ENCODE results near the gene DMRT2.

The DMRT2 gene

DNA sequence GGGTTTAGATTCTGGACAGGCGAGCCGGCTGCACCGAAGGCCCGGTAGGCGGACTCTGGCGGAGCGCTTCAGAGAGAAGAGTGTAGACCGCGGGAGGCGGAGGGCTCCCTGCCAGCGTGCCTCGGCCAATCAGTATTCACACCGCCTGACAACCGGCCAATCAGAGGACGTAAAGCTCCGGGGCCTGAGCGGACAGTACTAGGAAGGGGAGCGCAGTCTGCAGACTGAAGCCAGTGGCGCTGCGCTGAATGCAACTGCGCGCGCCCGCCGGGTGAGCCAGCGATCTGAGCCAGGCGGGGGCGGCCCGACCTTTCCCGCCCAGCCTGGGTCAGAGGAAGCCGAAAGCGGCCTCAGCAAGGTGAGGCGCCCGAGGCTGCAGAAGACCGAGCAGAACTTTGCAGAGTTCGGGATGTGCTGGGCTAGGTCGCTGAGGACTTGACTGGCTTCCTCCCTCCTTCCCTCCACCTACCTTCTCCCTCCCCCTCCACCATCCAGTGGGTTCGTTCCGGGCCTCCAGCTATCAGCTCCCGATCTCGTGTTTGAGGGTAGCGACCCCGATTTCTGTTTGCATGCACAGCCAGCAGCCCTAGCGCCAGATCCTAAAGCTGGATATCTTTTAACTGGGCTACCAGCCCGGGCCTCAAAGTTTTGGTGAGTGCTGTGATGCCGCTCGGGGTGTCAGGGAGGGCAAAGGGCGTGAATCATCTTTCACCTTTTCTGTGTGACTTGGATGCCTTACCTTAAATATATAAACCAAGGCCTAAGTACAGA, at the start of gene DMRT2:
DMRT2 (plus strand) TSS at position 233 of the 771 bp plus-strand sequence. CDS start 1,257 bp downstream, outside the sequence.
- no peak for DNase-seq

DNA sequence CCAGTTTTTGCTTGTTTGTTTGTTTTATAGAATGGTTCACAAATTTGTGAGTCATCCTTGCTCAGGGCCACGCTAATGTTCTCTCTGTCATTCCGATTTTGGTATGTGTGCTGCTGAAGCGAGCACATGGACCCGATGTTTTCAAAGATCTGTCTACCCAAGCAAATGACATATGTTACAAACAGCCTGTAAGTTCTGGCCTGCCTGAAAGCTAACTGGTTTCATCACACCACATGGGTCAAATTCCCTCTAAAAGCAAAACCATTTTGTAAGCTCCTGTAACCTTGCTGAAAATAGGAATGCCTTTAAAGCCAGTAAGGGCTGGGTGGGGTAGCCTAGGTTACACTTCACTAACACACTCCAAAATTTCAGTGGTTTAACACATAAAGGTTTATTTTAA, 48.3 kb upstream of the DMRT2 start:
- DNase-seq, result no peak

DNA sequence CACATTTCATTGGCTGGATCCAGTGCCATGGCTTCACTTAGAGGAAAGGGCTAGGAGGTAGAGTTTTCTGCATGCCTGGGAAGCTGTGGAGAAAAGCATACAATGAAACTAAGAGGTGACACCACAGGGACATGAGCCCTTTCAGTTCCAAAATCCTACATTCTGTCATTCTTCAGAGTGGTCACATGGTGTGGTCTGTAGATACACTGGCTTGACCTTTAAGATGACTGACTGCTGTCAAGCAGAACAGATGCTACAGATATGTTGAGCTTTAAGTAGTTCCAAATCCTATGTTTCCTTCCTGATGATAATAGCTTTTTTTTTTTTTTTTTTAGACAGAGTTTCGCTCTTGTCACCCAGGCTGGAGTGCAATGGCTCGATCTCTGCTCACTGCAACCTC, 47.5 kb upstream of the DMRT2 start:
- DNase-seq, result no peak

DNA sequence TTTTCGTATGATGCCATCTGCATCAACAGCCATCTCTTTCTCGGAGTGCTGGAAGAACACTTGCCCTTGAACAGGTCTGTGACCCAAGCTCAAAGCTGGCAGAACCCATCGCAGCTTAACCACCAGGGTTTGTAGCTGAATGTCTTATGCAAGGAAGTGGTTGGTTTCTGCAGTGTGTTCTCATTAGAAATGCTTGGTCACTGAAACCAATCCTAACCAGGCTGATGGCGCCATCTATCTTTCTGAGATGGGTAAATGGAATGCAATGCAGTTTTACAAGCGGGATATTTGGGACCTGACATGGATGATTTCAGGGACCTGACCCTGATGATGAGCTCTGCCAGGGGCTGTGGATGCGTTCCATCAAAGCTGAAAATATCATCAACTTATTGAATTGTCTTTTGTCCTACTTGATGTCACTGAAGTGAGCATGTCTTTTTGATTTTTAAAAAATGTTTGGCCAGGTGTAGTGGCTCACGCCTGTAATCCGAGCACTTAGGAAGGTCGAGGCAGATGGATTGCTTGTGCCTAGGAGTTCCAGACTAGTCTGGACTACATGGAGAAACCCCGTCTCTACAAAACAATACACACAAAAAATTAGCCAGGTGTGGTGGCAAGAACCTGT, 45.0 kb upstream of the DMRT2 start:
- DNase-seq, result no peak

DNA sequence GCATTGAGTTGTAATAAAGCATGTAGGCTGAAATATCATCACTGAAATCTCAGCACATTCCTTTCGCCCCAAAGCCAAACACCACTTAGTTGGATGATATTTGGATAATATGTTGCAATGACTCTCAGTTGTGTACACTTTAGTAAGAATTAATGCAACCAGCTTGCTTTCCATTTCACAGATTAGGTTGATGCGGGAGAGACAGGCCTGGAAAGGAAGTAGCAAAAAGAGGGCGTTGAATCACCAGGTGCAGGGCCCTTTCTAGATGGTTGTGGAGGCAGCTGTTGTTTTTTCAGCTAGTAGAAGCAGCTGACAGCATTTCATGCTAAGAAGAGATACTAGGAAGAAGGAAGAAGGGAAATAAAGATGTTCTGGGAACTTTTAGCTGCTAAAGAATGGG, 42.8 kb upstream of the DMRT2 start:
- DNase-seq, result no peak

DNA sequence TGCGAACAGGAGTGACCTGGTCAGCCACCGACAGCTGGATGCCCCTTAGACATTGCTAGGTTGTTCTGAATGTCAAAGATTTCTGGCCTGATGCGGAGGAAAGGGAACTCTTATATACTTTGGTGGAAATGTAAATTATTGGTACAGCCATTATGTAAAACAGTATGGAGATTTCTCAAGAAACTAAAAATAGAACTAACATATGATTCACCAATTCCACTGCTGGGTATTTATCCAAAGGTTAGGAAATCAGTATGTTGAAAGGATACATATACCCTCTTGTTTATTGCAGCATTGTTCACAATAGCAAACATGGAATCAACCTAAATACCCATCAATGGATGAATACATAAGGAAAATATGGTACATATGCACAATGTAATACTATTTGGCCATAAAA, 41.9 kb upstream of the DMRT2 start:
- DNase-seq, result no peak

DNA sequence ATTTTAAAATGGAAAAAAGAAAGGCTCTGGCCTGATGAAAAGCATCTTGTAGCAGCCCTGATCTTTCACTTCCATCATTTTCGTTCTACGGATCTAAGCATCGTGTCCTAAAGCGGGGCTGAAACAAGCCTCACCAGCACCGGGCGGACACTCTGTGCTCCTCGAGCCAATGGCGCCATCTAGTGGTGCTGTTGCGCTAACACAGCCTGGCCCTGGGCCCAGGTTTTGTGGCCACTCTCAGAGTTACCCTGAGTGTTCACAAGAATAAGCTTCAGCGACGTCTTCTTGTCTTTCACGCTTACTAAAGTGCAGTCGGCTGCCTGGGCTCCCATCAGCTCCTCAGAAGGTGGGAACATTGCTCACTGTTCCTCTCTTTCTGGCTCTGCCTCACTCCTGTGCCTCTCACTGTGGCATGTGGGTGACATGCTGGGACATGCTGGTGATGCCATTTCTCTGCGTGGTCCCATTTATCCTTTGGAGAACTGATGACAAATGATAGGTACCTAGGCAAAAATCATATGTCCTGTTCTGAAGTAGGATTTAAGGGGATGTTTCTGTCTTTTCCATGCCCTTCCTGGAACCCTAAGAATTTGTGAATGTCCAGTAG, 41.0 kb upstream of the DMRT2 start:
- DNase-seq, result peak; percentile 73

DNA sequence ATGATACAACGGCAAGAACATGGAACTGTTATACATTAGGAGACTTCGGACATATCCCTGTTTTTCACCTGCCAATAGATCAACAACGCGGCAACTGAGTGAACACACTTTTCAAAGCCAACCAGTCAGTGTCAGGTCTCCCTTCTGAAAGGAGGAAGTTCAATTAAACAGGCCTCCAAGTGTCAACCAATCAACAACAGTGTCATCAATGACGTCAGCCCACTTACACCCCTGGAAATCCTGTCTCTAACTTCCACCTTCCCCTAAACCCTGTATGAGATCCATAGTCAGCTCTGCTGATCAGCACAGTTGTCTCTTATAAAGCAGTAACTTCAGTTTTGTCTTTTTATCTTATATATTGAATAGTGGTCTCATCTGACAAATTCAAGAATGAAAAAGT, 37.1 kb upstream of the DMRT2 start:
- DNase-seq, result no peak

DNA sequence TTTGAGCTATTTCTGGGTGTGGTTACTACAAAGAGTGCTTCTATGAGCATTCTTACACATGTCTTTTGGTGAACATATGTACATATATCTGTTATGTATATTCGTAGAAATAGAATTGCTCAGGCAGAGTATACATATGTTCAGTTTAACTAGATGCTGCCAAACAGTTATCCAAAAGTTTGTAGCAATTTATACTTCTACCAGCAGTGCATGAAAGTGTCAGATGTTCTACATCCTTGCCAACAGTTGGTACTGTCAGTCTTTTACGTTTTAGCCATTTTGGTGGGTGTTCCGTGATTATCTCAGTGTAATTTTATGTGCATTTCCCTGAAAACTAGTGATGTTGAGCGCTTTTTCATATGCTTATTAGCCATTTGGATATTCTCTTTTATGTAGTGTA, 35.9 kb upstream of the DMRT2 start:
- DNase-seq, result no peak

DNA sequence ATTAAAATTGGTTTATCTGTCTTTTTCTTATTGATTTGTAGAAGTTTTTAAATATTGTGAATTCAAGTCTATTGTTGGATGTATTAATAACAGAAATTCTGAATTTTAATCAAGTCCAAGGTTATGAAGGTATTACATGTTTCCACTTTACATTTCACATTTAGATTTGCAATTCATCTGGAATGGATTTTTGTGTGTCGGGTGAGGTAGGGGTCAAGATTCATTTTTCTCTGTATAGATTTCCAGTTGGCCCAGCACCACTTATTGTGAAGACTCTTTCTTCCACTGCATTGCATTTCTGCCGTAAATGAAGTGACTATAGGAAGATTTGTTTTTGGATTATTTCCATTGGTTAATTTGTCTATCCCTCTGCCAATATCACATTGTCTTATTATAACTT, 35.5 kb upstream of the DMRT2 start:
- DNase-seq, result no peak

DNA sequence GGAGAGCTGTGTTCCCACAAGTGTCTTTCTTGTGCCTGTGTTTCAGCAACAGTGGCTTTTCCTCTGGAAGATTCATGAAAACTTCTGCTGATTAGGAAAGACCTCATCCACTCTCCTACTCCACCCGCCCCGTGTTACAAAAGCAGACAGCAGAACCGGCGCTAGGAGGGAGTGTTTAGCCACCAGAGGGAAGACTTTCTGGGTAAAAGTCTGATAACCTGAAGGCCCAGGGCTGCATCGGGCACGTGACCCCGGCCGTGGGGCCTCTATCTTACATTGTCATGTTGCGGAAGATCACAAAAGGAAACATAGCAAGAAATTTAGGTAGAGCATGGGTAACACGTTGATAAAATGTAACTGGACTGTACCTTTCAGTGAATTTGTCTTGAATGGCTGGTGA, 32.0 kb upstream of the DMRT2 start:
- DNase-seq, result peak; percentile 11

DNA sequence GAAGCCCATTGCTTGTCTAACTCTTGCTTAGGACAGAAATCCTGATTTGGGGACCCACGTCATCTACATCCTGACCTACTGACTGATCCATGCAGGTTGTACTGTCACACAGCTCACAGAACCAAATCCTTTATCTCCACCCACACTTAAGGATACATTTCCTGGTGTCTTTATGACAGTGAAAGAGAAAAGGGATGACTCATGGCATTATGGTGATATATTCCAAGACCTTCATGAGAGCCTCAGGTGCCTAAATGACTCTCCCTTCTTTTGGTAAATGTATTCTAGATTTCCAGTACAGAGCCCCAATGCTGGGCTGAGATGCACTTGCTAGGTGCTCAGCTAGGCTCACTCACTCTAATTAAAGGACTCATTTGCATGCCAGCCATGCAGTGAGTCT, 26.0 kb upstream of the DMRT2 start:
- no peak for DNase-seq

DNA sequence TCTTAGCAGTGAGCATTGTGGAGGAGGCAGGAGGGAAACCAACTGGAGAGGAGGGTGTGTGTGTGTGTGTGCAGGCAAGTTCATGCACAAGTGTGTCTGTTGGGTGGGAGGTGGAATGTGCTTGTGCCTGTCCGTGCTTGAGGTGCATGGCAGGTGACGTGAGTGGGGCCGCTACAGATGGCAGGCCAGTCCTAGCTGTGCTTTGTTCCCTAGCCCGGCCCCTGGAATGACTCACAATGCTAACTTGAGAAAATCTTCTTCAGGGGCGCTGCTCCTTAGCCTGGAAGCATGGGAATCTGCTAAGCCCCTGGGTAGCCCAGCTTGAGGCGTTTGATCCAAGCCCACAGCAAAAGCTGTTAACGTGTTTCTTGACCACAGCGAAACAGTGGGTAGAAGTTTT, 25.0 kb upstream of the DMRT2 start:
- no peak for DNase-seq

DNA sequence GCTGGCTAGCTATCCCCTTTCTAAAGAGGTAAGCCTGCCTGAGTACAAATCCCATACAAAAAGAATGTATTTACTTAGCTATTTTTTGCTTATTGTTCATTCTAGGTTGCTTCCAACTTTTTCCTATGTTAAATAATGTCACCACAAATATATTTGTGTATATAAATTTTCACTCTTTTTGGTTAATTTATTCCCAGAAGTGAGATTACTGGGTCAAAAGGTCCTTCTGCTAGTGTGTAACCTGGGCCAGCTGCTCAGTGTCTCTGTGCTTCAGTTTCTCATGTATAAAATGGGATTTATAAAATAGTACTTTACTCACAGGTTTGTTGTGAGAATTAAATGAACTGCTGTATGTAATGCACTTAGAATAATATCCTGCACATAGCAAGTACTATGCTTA, 23.9 kb upstream of the DMRT2 start:
- no peak for DNase-seq

DNA sequence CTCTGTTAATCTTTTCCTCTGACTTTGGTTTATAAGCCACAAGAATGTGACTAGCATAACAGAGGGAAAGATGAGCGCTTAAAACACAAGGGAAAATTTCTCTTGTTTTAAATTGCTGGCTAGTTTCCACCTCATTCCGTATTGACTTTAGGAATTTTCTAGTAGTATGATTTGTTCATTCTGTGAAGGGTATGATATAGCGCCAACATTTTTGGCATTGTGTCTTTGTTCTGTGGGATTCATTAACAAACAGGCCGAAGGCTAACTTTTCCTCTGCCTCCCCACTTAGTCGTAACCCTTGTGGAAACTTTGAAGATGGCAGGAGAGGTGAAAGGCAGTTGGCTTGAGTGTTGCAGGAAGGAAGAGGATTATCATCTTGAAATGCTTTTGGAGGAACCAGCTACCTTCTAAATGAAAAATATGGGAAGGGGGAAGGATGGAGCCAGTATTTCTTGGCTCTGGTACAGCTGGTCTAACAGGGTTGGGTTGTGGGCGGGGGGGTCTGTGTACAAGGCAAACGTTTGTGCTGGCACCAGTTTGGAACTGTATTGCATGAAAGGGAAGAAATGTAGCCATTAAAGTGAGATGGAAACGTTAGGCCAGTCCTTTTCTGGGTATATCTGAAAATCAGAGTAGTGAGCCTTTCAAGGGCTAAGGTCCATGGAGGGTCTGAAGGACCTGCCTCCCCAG, 21.5 kb upstream of the DMRT2 start:
- DNase-seq, result no peak

DNA sequence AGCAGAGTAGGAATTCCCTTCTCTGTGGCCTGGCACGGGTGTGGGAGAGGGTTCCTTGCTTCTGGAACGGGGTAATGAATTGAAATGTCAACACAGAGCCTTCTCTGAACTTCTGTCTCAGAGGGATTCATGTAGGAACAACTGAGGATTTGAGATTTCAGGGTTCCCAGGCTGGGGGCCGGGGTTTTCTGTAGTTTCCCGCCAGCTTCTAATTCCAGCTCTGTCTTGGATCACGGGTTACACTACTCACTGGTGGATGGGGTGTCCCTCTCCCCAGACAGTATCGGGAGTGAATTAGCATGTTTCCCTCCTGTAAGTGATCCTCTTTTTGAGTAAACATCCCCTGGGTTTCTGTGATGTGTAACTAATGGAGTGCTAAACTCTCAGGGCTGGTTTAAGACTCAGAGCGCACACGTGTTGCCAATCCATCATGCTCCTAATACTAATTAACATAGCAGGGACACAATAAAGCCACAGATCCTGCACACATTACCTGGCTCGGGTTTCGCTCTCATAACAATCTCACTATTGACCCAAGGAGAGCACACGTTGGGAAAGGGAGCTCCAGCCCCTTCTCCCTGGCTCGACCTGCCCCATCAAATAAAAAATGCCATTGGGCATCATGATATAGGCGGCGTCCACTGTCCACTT, 18.1 kb upstream of the DMRT2 start:
- DNase-seq, result no peak

DNA sequence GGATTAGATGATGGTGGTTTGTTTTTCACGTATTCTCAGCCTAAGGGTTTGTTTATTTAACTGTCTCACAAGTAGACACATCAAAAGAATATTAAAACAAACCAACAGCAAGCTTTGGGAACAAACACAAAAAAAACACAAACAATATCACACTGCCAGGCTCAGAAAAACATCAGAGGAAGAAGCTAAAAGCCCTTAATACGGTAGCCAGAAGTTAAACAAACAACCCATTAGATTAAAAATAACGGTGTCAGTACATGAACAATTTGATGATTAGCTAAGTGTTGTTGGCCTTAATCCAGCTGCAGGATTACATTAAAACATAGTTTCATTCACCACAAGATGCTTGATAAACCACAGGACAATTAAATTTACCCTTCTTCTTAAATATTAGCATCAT, 15.9 kb upstream of the DMRT2 start:
- DNase-seq, result no peak

DNA sequence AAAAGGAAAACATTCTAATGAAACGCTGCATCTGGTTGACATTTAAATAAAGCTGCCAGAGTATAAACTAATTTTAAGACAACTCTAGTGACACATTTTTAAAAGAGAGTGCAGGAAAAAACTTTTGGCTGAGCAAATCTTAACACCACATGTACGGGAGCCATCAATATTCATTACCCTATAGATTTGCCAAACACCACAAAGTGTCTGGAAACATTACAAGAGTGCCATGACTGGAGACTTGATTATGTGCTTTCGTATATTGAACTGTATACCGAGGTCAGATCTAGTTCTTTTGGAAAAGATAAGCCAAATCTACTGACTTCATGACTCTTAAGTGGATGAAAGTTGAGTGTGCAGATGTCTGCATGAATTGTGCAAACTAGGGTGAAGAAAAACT, 10.6 kb upstream of the DMRT2 start:
- no peak for DNase-seq

DNA sequence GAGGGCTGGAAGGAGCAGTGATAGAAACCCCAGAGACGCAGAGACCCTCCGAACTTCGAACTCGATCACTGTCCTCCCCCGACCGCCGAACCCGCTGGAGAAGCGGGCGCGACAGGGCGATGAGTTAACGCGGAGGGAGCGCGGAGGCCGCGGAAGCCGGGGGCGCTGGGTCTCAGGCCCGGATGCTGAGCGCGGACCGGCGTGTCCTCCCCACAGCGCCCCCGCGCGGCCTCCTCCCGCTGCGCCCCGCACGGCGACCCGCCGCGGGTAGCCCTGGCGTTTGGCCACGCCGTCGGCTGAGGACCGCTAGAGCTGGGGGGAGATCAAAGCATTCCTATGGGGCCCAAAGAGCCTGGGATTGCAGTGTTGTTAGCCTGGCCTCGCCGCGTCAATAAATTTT, 7.7 kb upstream of the DMRT2 start:
- peak; percentile 35 for DNase-seq

DNA sequence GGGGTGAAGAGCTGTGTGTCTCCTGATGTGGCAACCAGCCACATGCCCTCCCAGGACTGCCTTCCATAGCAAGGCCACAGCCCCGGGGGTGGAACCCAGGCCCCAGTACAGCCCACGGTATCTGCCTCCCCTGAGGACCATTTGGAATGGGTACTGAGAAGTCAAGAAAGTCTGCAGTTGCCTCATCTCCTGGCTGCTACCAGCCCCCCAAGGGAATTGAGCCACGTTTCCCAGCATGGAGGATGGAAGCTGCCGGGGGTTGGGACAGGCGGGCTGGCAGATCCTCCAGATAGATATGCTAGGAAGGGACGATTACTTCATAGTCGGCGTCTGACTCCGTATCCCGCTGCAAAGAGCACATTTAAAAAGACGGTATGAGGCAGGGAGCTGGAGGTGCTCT, 5.5 kb upstream of the DMRT2 start:
- DNase-seq, result no peak

DNA sequence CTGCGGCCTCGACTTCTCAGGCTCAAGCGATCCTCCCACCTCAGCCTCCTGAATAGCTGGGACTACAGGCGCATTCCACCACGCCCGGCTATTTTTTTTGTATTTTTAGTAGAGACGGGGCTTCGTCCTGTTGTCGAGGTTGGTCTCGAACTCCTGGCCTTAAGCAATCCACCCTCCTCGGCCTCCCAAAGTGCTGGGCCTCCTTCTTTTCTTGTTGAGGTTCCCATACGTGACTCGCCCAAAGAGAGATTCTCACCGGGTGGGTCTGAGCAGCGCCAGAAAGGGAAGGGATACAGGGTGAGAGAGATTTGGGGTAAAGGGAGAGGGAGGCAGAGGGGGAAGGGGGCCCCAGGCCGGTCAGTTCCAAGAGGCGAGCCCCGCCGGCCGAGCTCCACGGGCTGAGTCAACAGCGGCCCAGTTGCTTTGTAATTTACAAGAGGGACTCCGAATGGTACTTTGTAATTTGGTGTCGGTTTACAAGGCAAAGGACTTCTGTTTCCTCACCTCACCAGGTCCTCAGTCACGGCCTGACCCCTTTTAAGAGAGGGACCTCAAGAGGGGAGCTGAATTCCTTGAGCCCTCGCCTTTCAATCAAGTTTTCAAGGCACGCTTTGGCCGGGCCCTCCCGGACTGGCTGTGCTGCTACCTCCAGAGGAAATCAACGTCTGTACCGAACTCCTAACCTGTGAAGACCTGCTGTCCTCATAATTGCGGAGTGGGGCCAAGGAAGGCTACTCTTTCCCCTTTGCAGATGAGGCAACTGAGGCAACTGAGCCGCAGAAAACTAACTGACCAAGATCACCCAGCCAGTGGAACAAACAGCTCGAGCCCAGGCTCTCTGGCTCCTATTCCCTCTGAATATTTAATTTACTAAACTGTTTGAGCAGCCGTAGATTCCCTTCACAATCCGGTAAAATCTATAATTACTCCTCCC, 3.3 kb upstream of the DMRT2 start:
- DNase-seq, result no peak

DNA sequence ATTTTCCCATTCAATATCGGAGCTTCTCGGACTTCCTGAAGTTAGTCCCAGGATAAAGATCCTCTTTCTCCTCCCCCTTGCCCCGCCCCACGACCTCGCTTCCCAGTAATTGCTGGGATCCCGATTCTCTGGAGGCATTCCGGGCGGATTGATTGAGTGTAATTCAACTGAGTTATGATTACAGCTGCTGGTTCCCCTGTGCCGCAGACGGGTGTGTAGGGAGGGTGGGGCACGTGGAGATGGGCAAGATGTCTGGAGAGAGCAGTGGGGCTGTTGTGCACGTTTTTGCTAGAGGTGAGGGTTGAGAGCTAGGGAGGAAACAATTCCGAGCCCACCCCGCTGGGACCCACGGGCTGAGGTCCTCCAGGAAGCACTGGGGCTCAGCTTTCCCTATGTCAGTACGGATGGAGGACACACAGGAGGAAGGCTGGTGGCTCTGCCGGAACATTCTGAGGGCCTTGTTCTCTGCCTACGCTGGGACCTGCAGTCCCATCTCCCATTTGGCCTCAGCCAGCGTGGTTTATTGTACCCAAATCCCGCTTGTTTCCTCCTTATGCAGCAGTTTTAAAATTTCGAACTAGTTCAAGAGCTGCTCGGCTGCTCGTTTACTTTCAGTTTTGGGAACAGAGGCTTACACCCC, 2.4 kb upstream of the DMRT2 start:
- no peak for DNase-seq
